Measurements from ENCODE around the gene PCGF3.

DNA sequence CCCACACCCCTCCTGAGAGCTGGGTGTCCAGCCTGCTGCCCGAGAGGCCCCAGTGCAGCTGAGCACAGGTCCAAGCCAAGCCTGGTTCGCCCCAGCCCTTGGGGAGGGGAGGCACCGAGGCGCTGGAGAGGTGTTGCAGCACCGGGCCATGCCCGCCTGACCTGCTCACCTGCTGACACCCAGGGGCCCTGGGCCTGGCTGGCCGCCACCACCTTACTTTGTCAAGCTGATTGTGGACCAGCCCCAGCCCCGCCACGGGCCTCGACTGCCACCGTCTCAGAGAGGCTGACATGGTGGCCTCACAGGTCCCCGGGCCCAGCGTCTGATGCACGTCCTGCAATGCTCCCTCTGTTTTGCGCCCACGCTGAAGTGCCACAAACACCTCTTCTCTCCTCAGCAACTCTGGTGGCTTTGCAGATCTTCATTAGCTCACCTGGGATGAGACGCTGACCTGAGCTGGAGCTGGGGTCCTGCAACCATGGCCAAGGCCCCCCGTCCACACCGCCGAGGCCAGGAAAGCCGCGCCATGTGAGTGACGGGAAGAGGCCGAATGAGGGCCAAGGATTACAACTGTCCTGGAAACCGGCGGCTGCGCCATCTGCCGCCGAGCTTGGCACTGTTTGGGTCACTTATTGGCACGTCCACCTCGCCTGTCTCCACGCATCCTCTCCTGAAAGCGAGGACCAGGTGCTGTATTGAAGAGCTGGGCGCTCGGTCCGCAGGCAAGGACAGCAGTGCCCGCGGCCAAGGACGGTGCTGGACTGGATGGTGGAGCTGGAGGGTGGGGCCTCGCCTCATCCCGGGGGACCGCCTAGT lies 112.7 kb downstream of the PCGF3 start:
- TF ChIP-seq, protein P1, sequence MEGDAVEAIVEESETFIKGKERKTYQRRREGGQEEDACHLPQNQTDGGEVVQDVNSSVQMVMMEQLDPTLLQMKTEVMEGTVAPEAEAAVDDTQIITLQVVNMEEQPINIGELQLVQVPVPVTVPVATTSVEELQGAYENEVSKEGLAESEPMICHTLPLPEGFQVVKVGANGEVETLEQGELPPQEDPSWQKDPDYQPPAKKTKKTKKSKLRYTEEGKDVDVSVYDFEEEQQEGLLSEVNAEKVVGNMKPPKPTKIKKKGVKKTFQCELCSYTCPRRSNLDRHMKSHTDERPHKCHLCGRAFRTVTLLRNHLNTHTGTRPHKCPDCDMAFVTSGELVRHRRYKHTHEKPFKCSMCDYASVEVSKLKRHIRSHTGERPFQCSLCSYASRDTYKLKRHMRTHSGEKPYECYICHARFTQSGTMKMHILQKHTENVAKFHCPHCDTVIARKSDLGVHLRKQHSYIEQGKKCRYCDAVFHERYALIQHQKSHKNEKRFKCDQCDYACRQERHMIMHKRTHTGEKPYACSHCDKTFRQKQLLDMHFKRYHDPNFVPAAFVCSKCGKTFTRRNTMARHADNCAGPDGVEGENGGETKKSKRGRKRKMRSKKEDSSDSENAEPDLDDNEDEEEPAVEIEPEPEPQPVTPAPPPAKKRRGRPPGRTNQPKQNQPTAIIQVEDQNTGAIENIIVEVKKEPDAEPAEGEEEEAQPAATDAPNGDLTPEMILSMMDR (IDR thresholded peaks at IDR 0.05; ENCODE audit: insufficient read depth, low read length, poor library complexity, severe bottlenecking), result no peak
- no peak for TF ChIP-seq EZH2phosphoT487 (conservative IDR thresholded peaks at IDR 0.05; ENCODE audit: low read length)
